NCI-H446 treated with DMSO at 0.1 percent for 48 hours (cell line): ENCODE measurements around the gene PROK1.

ENCODE experiments used
- DNase-seq: peaks from one replicate; lab custom pipeline; 2025; lab: John Stamatoyannopoulos, UW

PROK1 gene

DNA sequence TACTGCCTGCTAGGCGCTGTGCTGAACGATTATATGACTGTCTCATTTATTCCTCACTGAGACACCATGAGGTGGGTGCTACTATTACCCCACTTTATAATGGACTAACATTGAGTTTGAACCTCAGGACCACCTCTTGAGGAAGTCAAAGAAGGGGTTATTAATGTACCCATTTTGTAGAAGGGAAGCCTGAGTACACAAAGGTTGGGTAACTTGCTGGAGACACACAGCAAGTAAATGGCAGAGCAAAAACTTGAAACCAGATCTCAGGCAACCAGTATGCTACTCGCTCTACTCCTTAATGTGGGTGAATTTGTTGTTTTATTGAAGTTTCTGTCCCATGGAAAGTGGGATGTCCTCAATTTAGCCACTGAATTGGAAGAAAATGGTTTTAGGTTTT is 37.9 kb downstream of the PROK1 start:
- DNase-seq, result no peak

DNA sequence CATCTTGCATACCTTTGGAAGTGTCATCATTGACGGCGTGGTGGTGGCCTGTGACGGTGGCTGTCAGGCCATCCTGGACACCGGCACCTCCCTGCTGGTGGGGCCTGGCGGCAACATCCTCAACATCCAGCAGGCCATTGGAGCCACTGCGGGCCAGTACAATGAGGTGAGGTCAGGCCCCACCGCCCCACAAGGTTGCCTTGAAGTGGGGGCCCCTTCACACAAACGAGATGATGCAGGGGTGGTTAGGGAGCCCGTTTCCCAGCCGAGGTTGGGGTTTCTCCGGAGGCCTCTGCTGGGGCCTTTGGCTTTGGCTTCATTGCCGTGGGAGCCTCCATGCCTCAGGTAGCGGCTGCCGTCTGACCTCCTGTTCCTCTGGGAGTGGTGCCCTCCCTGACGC is 38.5 kb downstream of the PROK1 start:
- no peak for DNase-seq

DNA sequence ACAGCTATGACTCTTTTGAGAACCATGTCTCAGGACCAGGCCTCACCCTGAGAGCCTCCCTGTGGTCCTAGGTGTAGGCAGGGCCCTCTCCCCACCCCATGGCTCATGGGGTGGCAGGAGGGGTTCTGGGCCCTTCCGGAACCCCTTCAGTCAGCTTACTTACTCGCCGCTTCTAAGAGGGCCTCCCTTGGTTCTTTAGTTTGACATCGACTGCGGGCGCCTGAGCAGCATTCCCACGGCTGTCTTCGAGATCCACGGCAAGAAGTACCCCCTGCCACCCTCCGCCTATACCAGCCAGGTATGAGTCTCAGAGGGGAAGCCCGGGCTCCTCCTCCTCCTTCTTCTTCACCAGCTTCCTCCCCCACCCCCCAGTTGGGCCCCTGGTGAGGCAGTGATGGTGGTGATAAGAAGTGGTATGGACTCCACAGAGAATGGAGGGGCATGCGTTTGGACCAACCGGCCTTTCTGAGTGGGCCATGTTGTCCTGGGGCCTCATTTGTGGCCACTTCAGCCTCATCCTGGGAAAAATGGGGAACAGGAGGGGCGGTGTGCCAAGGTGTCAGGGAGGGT is 39.1 kb downstream of the PROK1 start:
- DNase-seq, result no peak

DNA sequence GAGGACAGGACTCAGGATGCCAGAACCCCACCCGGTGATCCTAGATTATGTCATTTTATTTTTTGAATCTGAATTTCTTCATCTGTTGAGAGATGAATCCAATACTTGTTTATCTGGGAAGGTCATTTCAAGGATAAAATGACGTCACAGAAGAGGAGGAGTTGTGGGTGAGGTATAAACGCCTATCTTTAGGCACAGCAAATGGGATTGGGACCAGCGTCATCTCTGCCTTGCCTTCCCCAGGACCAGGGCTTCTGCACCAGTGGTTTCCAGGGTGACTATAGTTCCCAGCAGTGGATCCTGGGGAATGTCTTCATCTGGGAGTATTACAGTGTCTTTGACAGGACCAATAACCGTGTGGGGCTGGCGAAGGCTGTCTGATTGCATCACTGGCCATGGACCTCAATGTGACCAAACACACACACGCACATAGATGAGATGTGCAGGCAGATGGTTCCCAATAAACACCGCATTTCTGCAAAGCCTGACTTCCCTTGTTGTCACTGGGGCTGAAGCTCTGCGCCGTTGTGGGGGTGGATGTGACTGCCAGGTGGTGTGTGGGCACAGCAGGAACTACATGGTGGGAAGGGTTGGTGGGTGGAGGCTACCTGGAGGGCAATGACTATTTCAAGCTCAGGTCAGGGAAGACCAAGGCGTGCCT is 40.0 kb downstream of the PROK1 start:
- no peak for DNase-seq

DNA sequence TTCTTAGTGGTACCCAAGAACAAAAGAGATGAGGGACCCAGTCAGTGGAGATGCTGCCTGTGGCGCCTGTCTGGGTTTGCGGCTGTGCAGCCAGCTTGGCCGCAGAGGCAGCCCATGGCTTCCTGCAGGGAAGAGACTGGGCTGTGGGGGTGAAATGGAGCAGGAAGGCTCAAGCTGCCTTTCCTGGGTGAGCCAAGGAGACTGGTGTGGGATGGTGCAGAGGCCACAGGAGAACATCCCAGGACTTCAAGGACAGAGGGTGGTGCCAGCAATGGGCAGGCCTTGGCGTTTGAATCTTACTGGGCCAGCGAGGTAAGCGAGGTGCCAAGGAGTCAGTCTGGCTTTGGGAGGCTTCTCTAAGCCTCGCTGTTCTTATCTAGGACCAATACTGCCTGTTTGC is 41.6 kb downstream of the PROK1 start:
- no peak for DNase-seq

DNA sequence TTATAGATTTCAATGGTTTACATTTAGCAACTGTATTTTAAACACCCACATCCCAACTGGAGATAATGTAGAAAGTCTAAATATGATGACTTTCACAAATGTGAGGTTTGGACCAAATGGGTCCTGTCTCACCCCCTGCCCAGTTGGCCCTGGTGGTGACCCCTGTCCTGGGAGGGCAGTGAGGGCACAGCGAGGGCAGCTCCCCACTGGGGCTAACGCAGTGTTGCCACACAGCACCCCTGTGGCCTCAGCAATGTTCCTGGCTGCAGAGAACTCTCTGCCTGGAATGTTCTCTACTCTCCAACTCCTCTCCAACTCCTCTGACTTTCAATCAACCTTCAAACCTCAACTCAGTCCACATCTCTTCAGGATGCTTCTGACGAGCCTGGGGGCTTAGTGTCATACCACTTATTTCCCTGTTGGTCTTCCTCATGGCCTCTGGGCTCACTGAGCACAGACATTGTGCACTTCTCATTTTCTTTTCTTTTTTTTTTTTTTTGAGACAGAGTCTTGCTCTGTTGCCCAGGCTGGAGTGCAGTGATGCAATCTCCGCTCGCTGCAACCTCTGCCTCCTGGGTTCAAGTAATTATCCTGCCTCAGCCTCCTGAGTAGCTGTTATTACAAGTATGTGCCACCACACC is 42.2 kb downstream of the PROK1 start:
- DNase-seq, result no peak

DNA sequence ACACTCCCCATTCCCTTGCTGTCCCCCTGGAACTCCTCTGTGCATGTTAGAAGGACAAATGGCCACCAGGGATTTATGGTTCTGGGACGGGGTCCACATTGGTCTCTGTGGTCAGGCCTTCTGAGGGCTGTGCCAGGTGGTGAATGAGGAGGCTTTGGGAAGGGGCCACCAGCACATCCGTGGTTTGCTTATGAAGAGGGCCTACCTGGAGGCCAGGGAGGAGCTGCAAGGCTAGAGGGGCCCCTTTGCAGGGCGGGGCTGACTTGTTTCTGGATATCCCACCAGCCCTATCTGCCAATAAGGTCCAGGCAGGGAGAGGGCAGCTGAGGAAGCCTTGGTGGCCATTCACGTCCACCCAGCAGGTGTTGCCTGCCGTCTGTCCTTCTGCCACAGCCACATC is 43.1 kb downstream of the PROK1 start:
- no peak for DNase-seq

DNA sequence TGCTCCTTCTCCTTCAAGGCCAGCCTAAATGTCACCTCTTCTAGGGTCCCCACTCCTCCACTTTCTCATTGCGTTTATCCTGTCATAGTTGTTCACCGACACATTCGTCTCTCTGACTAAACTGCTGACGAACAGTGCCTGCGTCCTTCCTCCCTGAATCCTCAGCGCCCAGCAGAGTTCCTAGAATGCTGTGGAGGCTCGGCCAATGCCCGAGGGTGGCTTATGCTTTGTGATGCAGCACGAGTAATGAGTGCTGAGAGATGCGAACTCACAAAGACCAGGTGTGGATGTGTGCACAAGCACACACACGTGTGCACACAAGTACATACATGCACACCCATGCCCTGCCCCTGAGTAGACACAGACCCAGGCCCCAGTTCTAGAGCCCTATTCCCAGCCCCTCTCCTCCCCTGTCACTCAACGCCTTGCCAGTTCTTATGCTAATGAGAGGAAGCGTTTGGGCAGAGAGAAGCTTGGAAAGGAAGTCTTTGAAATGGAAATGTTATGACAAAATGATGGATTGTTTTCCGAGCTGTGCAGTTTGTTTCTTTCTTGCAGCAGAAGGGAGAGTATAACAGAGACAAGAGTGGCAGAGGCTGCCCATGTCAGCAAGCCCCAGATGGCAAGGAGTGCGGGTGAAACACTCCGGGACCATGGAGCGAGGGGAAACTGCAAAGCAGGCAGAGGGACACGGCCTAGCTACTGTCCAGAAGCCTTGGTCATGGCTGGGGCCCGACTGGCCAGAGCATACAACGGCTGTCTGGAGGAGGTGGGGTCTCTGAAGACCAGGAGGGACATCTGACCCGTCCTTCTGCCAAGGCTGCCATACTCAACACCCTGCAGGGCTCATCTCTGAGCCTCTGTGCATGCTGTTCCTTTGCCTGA is 43.8 kb downstream of the PROK1 start:
- no peak for DNase-seq

DNA sequence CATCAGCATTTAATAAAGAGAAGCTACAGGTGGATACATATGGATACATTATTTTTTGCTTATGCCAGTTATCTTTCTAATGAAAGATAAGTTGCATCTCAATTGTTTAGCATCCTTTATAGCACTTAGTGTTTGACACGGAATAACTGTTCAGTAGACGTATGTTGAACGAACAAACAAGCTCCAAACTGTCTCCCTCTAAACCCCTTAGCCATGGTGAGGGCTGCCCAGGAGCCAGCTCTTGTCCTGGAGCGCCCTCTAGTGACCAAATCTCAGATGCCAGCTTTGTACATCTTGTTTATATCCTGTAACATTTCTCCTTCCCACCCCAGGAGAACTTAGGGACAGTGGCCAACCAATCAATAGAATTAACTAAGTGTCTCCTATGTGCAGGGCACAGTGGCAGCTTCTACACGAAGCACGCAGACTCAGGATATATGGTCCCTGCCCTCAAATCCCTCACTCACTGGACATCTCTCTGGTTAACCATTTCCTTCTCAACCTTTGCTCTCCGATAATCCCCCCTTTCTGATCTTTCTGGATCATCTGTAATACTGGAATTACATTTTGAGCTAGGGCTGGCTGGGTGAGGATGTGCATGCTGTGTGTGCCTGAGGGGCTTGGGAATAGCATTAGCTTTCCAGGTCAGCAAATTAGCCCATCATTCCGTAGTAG is 45.1 kb downstream of the PROK1 start:
- DNase-seq, result peak; percentile 40

DNA sequence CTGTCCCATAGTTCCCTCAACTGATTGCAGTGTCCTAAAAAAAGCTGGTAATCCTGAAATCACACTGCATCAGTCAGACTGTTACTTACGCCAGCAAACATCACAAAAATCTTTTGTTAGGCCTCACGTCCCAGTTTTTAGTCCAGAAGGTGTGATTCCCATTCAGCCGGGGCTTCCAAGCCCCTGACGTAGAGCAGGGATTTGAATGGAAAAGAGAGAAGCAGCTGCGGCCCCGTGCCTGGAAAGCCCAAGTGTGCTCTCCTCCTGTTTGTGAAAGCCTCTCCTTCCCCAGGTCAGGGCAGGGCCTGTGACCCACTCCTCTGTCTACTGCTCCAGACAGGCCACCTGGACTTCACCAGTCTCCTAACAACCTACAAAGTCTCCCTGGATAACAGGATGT is 47.3 kb downstream of the PROK1 start:
- no peak for DNase-seq

DNA sequence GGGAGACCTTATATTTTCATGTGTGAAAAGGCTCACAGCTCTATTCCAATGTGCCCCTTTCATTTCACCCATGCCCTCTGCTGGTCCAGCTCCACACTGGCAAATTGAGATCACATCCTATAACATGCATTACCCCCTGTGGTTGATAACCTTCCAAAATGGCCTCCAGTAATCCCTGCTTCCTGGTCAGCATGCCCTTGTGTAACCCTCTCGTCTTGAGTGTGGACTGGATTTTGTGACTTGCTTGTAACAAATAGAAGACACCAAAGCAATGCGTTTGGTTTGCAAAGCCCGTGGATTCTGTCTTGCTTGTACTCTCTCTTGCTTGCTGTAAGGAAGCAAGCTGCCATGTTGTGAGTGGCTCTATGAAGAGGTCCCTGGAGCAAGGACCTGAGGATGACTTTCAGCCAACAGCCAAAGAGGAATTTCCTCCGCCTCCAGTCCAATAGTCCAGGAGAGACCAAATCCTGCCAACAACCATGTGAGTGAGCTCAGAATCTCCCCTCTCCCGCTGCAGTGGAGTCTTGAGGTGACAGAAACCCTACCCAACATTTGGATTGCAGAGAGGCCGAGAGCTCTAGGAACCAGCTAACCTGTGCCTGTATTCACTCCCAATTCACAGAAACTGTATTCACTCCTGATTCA is 50.7 kb downstream of the PROK1 start:
- DNase-seq, result no peak

DNA sequence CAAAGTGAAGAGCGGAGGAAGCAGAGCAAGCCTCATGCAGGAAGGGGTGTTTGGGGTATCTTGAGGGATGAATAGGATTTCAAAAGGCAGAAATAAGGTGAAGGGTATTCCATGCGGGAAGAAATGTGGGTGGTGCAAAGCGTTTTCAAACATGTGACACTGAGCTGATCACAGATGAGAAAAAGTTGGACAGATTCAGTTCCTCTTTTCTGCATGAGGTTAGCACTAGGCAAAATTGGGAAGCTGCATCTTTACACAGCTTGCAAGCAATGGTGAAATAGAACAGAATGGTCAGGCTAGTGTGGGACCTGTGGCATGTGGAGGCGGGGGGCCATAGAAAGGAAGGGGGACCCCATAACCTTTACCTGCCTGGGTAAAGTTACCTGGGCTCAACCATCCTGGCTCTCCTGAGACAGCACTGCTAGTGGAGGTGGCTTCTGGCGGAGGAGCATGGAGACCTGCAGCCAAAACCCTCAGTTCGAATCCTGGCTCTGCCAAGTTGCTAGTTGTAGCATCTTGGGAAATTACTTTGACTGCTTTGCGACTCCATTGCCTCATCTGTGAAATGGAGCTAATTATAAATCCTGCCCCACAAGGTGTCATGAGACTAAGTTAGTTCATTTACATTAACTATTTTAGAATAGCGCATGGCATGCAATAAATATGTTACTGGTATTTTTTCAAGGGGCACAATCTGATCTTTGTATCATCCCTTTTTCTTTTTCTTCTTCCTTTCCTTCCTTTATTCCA is 51.6 kb downstream of the PROK1 start:
- DNase-seq, result no peak

DNA sequence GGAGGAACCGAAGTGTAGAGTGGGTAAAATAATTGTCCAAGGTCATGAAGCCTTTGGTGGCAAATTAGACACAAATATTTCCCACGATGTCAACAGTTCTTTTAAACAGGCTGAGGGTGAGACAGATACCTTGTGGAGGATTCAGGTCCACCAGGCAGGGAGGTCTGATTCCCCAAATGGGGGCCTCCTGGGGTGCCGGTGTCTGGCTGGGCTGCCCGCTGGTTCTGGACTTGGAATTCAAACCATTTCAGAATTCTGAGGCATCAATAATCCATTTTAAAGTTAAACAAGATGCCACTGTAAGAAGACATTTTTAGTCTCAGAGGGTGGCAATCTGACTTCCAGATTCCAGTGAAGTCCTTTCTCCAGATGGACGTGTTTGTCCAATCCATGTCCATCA is 52.5 kb downstream of the PROK1 start:
- no peak for DNase-seq

DNA sequence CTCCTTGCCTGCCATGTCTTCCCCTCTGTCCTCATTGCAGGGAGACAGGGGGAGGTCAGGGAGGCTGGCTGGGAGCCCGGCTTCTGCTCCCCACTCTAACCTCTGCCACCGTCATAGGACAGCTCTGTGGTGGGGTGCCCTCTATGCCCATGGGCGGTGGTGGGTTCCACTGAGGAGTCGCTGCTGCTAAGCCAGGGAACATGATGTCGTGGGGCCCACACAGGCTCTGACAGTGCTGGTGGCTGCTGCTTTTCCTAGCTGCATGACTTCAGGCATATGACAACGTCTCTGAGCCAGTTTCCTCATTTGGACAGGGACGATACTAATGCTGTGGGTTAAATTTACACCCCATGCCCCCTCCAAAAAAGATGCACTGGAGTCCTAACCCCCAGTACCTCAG is 53.3 kb downstream of the PROK1 start:
- no peak for DNase-seq

DNA sequence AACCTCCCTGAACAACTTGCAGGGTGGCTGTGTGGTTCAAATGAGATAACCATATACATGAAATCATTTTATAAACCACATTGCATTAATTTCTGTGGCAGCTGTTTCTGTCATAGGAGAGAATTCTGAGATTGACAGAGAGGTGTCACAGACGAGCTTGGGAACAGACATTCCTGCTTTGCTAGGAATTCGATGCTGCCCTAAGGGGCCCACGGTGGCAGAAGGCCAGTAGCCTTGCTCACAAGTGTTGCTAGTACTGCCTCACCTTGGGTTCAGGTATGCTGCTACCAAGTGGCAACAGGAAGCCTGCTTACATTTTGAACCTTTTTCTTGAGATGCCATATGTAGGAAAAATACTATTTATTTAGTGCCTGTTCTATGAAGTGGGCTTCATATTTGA is 54.6 kb downstream of the PROK1 start:
- DNase-seq, result no peak

DNA sequence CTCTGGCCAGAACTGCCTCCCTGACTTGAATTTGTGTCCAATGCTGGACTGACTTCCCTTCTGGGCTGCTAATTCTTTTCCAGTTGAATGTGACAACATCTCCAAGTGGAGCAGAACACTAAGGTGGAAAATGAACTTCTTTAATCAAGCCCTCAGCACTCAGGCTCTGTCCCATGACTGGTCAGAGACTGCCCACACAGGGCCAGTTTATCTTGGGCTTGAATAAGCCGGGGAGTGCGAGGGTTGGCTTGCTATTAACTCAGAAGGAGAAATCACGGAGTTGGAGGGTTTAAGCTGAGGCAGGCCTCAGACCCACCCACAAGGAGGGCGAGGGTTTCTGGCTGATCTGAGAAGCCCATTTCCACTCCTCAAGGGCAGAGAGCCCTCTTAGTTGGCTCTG is 55.6 kb downstream of the PROK1 start:
- DNase-seq, result no peak
